B cell (primary cell): Measurements from ENCODE around the gene MON2. TPM values are rescaled to one million over a fixed set of nuclear protein-coding genes. Genes with fewer than 3 reads are reported as not detected.

ENCODE experiments used
- ATAC-seq: fragments of 200-7000 bp; cut with Tn5 transposase; one replicate; pipeline ENCODE4 v1.10.0; 2021; ENCODE audit warnings: low read depth, mild to moderate bottlenecking, moderate number of reproducible peaks, moderate library complexity
- CTCF ChIA-PET: fragments of 350-600 bp; sonication (Branson Sonifier 250); formaldehyde crosslinking; loops from one replicate; lab custom pipeline; 2021; ENCODE audit warnings: antibody characterized with exemption, inconsistent platforms; lab: Charles Lee
- POLR2A ChIA-PET: fragments of 350-600 bp; sonication (Branson Sonifier 250); formaldehyde crosslinking; loops from one replicate; lab custom pipeline; 2021; ENCODE audit warnings: antibody characterized with exemption; lab: Charles Lee
- DNase-seq: peaks from one replicate; pipeline ENCODE4 v3.0.0; 2013
- H2AFZ ChIP-seq: 2 replicates; pipeline ENCODE4 v1.6.1; 2012; ENCODE audit warnings: mild to moderate bottlenecking, low read depth, low read length; ENCODE audit not compliant: insufficient read depth, poor library complexity, severe bottlenecking
- H3K27ac ChIP-seq, 2 donors: 1 replicate in 1 of 2; 2 replicates in 1 of 2; pipeline ENCODE4 v1.5.1; 2012 to 2013; ENCODE audit warnings: low read length in 2 of 2, mild to moderate bottlenecking in 2 of 2, moderate library complexity in 1 of 2
- H3K27me3 ChIP-seq, 4 experiments: fragments of 200-600 bp in 1 of 4; sonication (generic) in 1 of 4; replicated peaks in 1 of 4; 1 replicate in 2 of 4; 2 replicates in 2 of 4; pipeline versions ENCODE4 v1.6.1 to v1.7.0; 2013 to 2016; ENCODE audit warnings: low read length in 3 of 4, mild to moderate bottlenecking in 2 of 4, mixed read lengths in 1 of 4, moderate library complexity in 1 of 4; ENCODE audit not compliant: insufficient read depth in 4 of 4, control insufficient read depth in 3 of 4; ENCODE audit errors: control extremely low read depth in 1 of 4
- H3K36me3 ChIP-seq, 2 experiments: replicated peaks in 1 of 2; 1 replicate in 1 of 2; 2 replicates in 1 of 2; pipeline versions ENCODE4 v1.6.1 to v1.7.1; 2013; ENCODE audit warnings: low read length in 1 of 2; ENCODE audit not compliant: insufficient read depth in 2 of 2, control insufficient read depth in 1 of 2; ENCODE audit errors: control extremely low read depth in 1 of 2, extremely low read depth in 1 of 2
- H3K4me1 ChIP-seq, 2 donors: fragments of 200-600 bp in 1 of 2; sonication (generic) in 1 of 2; 1 replicate in 1 of 2; 2 replicates in 1 of 2; pipeline versions ENCODE4 v1.5.1 to v1.6.1; 2013 to 2017; ENCODE audit warnings: low read length in 2 of 2; ENCODE audit not compliant: control insufficient read depth in 2 of 2, insufficient read depth in 2 of 2
- H3K4me2 ChIP-seq: replicated peaks from 2 replicates; pipeline ENCODE3; 2012; ENCODE audit warnings: mild to moderate bottlenecking, low read depth, low read length; ENCODE audit not compliant: poor library complexity, severe bottlenecking
- H3K4me3 ChIP-seq, 5 experiments: fragments of 200-600 bp in 1 of 5; sonication (generic) in 1 of 5; 1 replicate in 3 of 5; 2 replicates in 2 of 5; pipeline versions ENCODE4 v1.5.1 to v1.7.0; 2011 to 2016; ENCODE audit warnings: low read length in 4 of 5, mild to moderate bottlenecking in 4 of 5, low read depth in 2 of 5, control low read depth in 1 of 5, moderate library complexity in 1 of 5; ENCODE audit not compliant: insufficient read depth in 1 of 5; ENCODE audit errors: control extremely low read depth in 1 of 5, extremely low read depth in 1 of 5
- H3K79me2 ChIP-seq: fragments of 200-600 bp; sonication (generic); one replicate; pipeline ENCODE4 v1.6.0; 2016; ENCODE audit warnings: low read length; ENCODE audit not compliant: control insufficient read depth, insufficient read depth
- H3K9ac ChIP-seq: fragments of 200-600 bp; sonication (generic); 2 replicates; pipeline ENCODE4 v1.6.1; 2017; ENCODE audit warnings: mild to moderate bottlenecking, low read length, moderate library complexity
- H3K9me3 ChIP-seq, 3 donors: one replicate each; pipeline versions ENCODE4 v1.6.1 to v1.7.1; 2013; ENCODE audit warnings: low read length in 2 of 3; ENCODE audit not compliant: control insufficient read depth in 2 of 3, insufficient read depth in 1 of 3; ENCODE audit errors: control extremely low read depth in 1 of 3
- H4K20me1 ChIP-seq: 2 replicates; pipeline ENCODE4 v1.6.0; 2012; ENCODE audit warnings: mild to moderate bottlenecking, low read length; ENCODE audit not compliant: insufficient read depth, control insufficient read depth, poor library complexity, severe bottlenecking
- H3K27ac Mint-ChIP-seq: one replicate; pipeline ENCODE4 v1.8.0; 2021; ENCODE audit warnings: mixed read lengths
- H3K27me3 Mint-ChIP-seq: one replicate; pipeline ENCODE4 v1.8.0; 2021; ENCODE audit warnings: mixed read lengths
- H3K4me1 Mint-ChIP-seq: one replicate; pipeline ENCODE4 v1.8.0; 2021; ENCODE audit warnings: mixed read lengths
- H3K4me3 Mint-ChIP-seq: one replicate; pipeline ENCODE4 v1.8.0; 2021; ENCODE audit warnings: mixed read lengths
- H3K9me3 Mint-ChIP-seq: one replicate; pipeline ENCODE4 v1.8.0; 2022; ENCODE audit warnings: mixed read lengths; ENCODE audit not compliant: insufficient read depth
- CTCF ChIP-seq: fragments of 200-600 bp; IDR thresholded peaks from one replicate; pipeline ENCODE4 v1.8.0; 2022; ENCODE audit warnings: antibody characterized with exemption, mild to moderate bottlenecking
- EZH2 ChIP-seq: IDR thresholded peaks from 2 replicates; pipeline ENCODE4 v1.6.1; 2012; ENCODE audit warnings: borderline replicate concordance, low read depth, mild to moderate bottlenecking, moderate library complexity, low read length; ENCODE audit not compliant: insufficient read depth, poor library complexity, severe bottlenecking
- WGBS: methylation state at CpG from one replicate; pipeline ENCODE4 v1.1.5; 2013; ENCODE audit warnings: missing lambda C conversion rate; ENCODE audit not compliant: insufficient coverage; 5-methylcytosine and 5-hydroxymethylcytosine counted together
- intact Hi-C: fragments of 100-400 bp; cut with micrococcal nuclease; formaldehyde crosslinking; loops from one replicate; pipeline ENCODE4 v1.10.0; 2022
- polyA plus RNA-seq: library from polyadenylated mRNA; depleted of rRNA; stranded (reverse); fragments of >200 nt; gene quantifications from 2 replicates; pipeline ENCODE4 v1.2.3, GENCODE V29; 2012
- total RNA-seq, 2 donors: library from RNA; stranded (reverse); fragments of 120-200 nt in 1 of 2; gene quantifications; 1 replicate in 1 of 2; 2 replicates in 1 of 2; pipeline versions ENCODE4 v1.2.3 to v1.2.4, GENCODE V29; 2013 to 2022

MON2 gene
- total and polyA plus RNA-seq, 2 donors (not counting 1 experiment from before 2014, with no cell fraction given) = 18.9 to 104 TPM

GRCh38 chr12:62426089-62426488, 40.5 kb upstream of the MON2 start:
- H3K27me3 Mint-ChIP-seq = peaks cover 16% of the 10 kb centered on the region
- POLR2A ChIA-PET = interaction anchor here (0.6 kb wide), 1 partner anchor 103 kb away, joined by 4 read pairs; no protein-coding TSS in a partner anchor
- no peak for ATAC-seq

GRCh38 chr12:62429457-62429856, 37.2 kb upstream of the MON2 start:
- peaks cover 31% of the 10 kb centered on the region for H3K27me3 Mint-ChIP-seq
- Histone ChIP-seq H3K9ac (no peak overlapping the region), H3K27ac (no peak overlapping the region), H3K4me2 (no peak overlapping the region), H2AFZ (no peak overlapping the region), H3K36me3 (no peaks in the 10 kb centered on the region), H3K4me3 (no peak overlapping the region), H3K4me1 (peaks cover 1 to 2% of the 10 kb centered on the region in 2 donors), H3K9me3 (peaks cover 1 to 12% (median 9%) of the 10 kb centered on the region in 3 donors), H3K27me3 (peaks cover 0 to 16% (median 0%) of the 10 kb centered on the region in 4 experiments), H3K79me2 (no peaks in the 10 kb centered on the region), H4K20me1 (no peaks in the 10 kb centered on the region)
- CTCF ChIA-PET = no interaction called here
- H3K27ac Mint-ChIP-seq = no peak overlapping the region
- H3K9me3 Mint-ChIP-seq = peaks cover 13% of the 10 kb centered on the region
- DNase-seq (no peak), ATAC-seq (no peak)
- H3K4me1 Mint-ChIP-seq = peaks cover under 1% of the 10 kb centered on the region
- POLR2A ChIA-PET = no interaction called here
- TF ChIP-seq EZH2 (no peak), CTCF (no peak)
- no peak overlapping the region for H3K4me3 Mint-ChIP-seq
- intact Hi-C loops = no loop called here

More at GRCh38 chr12:62426089-62426488, 40.5 kb upstream of the MON2 start:
- no peak overlapping the region for H3K9ac ChIP-seq
- CTCF ChIA-PET = interaction anchor here (1.6 kb wide), 1 partner anchor 10 kb away, joined by 6 read pairs; no protein-coding TSS in a partner anchor
- Mint-ChIP-seq H3K27ac (no peak overlapping the region), H3K4me1 (no peaks in the 10 kb centered on the region), H3K4me3 (no peak overlapping the region), H3K9me3 (peaks cover 27% of the 10 kb centered on the region)
- WGBS = no CpG with 5 or more reads among the region's 3 CpGs
- H3K9me3 ChIP-seq = peaks cover 1 to 18% (median 12%) of the 10 kb centered on the region in 3 donors
- no peak overlapping the region for H3K27ac ChIP-seq
- intact Hi-C loops = no loop called here
- no peaks in the 10 kb centered on the region for H3K36me3 ChIP-seq
- no peaks in the 10 kb centered on the region for H4K20me1 ChIP-seq
- no peak overlapping the region for H2AFZ ChIP-seq
- DNase-seq = no peak
- H3K27me3 ChIP-seq = peaks cover 0 to 6% (median 0%) of the 10 kb centered on the region in 4 experiments
- no peak overlapping the region for H3K4me2 ChIP-seq
- H3K79me2 ChIP-seq = no peaks in the 10 kb centered on the region
- H3K4me3 ChIP-seq = no peak overlapping the region
- no peak for TF ChIP-seq EZH2
- TF ChIP-seq CTCF = no peak
- H3K4me1 ChIP-seq = no peaks in the 10 kb centered on the region
